NCI-H146 (cell line): ENCODE measurements around the gene TECR.
"Not testable (repeated sequence)": the region's sequence is repeated elsewhere in the genome, so short reads cannot be mapped to it uniquely, and the experiment has no call there.

ENCODE experiments used
- DNase-seq: peaks from one replicate; lab custom pipeline; 2025; lab: John Stamatoyannopoulos, UW

TECR gene

GRCh38 chr19:14536926-14537692 lies 7.7 kb downstream of the TECR start:
- peak; percentile 51 for DNase-seq

GRCh38 chr19:14540741-14541525 lies 11.5 kb downstream of the TECR start:
- no peak for DNase-seq

- DNase-seq, result not testable (repeated sequence)
Observed at GRCh38 chr19:14541979-14542378, 12.6 kb downstream of the TECR start.

GRCh38 chr19:14542711-14543328 lies 13.4 kb downstream of the TECR start:
- DNase-seq, result no peak

- DNase-seq, result no peak
Observed at GRCh38 chr19:14544047-14544446, 14.7 kb downstream of the TECR start.

DNA sequence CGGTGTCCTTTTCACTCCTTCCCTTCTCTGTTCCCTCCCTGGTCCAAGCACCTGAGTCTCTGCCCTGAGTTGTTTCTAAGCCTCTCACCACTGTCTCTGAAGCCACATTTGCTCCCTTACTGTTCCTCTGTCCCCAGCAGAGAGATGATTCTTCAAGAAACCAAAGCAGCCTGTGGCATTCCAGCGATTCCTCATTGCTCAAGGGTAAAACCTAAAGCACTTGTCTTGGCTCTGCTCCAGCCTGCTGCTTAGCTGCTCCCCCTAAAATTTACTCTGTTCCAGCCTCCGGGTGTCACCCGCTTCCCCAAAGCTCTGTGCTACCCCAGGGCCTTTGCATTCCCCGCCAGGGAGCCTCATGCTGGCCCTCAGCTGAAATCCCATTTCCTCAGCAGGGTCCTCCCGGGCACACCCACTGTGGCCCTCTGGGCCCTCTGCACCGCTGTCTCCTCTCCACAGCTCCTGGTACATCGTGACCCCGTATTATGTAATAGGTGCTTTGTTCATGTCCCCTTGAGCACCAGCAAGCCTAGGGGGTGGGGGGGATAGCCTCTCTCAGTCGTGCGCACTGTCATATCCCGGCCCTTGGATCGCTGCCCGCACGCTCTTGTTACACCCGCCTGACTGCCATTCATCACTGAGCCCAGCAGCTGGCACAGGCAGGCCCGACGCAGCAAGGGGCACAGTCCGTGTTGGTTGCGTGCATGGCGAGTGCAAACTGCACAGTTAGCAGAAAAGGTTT lies 15.8 kb downstream of the TECR start:
- no peak for DNase-seq

- no peak for DNase-seq
Observed at GRCh38 chr19:14545716-14546082, 16.3 kb downstream of the TECR start.

DNA sequence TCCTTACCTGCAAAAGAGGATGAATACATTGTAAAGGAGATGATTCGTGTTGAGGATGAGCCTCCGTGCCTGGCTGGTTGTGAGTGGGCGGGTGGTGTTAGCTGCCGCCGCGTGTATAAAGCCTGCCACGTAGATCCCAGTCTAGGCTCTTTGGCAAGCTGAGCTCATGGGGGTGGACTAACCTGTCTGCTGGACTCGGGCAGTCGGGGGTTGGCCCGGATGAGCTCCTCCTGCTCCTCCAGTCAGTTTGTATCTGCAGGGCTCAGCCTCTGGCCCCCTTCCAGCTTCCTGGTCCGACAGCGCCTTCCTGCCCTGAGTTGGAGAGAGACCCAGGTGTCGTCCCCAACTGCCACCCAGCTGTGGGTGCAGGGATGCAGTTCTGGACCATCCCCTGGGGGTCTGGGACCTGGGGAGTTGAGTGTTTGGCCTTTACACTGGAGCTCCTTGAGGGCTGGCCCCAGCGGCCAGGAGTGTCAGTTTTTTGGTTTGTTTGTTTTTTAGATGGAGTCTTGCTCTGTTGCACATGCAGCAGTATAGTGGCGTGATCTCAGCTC lies 20.9 kb downstream of the TECR start:
- DNase-seq, result no peak

DNA sequence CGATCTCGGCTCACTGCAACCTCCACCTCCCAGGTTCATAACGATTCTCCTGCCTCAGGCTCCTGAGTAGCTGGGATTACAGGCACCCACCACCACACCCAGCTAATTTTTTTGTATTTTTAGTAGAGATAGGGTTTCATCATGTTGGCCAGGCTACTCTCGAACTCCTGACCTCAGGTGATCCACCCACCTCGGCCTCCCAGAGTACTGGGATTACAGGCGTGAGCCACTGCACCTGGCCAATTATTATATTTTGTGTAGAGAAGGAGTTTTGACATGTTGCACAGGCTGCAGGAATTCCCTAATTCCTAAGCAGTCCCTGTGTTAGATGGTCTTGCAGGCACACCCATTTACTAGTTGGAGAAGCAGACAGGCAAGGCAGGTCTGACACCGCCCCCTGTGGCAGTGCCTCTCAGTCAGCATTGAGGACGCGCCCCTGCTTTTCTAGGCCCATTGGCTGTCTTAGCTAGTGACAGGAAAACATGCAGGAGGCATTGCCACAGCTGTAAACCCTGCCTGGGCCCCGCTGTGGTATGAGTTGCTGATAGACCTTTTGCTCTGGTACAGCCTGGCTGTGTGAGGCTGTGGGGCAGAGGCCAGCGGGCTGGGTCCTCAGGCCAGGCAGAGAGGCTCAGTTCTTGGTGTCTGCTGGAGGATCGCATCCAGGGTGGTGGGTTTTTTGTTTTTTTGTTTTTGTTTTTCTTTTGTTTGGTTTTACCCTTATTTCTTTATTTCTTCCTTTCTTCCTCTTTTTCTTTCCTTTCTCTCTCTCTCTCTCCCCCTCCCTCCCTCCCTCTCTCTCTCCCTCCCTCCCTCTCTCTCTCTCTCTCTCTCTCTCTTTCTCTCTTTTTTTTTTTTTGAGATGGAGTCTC lies 22.0 kb downstream of the TECR start:
- DNase-seq, result not testable (repeated sequence)

DNA sequence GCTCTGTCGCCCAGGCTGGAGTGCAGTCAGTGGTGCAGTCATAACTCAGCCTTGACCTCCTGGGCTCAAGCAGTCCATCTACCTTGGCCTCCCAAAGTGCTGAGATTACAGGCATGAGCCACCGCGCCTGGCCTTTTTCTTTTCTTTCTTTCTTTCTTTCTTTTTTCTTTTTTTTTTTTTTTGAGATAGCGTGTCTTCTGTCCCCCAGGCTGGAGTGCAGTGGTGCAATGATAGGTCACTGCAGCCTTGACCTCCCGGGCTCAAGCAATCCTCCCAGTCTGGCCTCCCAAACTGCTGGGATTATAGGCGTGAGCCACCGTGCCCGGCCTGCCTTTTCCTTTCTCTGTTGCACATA lies 22.6 kb downstream of the TECR start:
- not testable (repeated sequence) for DNase-seq

DNA sequence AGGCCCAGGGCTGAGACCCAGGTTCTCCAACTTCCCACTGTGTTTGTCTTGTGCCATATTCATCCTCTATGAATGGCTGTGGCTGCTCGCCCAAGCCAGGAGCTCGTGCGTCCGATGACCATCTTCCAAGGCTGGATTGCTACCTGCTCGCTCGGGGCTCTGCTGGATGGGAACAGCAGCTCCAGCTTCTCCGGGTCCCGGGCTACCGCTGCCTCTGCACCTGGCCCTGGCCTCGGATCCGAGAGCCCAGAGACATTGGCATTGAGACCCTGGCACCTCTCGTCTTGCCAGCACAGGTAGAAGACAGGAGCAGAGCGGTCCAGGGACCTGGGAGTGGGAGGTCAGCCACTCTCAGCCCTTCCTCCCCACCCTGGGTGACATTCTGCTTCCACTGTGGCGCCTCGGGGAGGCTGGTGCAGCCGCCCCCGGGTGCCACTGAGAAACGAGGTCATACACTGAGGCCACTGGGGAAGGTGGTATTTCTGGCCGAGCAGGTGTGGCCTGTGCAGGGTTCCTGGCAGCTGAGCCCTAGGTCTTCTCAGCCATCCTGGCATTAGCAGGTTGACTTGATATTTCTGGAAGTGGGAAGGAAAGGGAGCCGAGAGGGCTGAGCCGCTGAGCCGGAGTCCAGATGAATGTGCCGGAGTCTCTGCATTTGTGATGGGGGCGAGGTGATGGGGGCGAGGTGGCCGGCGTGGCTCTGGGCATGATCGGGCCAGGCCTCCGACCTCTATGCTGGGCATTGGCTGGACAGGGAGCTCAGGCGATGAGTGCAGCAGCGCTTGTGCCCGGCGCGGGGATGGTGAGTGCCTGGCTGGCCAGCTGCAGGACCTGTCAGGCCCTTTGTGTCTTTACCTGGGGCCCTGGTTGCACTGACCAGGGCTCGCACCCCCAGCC lies 23.9 kb downstream of the TECR start:
- no peak for DNase-seq

GRCh38 chr19:14553939-14554243 lies 24.5 kb downstream of the TECR start:
- no peak for DNase-seq

- DNase-seq, result no peak
Observed at GRCh38 chr19:14554382-14554812, 25.0 kb downstream of the TECR start.

GRCh38 chr19:14555918-14556661 lies 26.7 kb downstream of the TECR start:
- DNase-seq, result no peak

- peak; percentile 67 for DNase-seq
Observed at GRCh38 chr19:14556662-14557188, 27.3 kb downstream of the TECR start.

GRCh38 chr19:14558370-14559066 lies 29.1 kb downstream of the TECR start:
- DNase-seq, result no peak

- no peak for DNase-seq
Observed at GRCh38 chr19:14559916-14560775, 30.8 kb downstream of the TECR start.

GRCh38 chr19:14560776-14561108 lies 31.3 kb downstream of the TECR start:
- DNase-seq, result no peak
